Psoas muscle (tissue), 8 donors: ENCODE results near the gene ASB17. TPM values are rescaled to one million over a fixed set of nuclear protein-coding genes. Genes with fewer than 3 reads are reported as not detected.

Experiments used
- ATAC-seq, 4 donors: fragments of 200-7000 bp; cut with Tn5 transposase; one replicate each; pipeline ENCODE4 v1.9.1; 2020; ENCODE audit warnings: moderate library complexity in 3 of 4, mild to moderate bottlenecking in 2 of 4
- DNase-seq, 2 donors: peaks; one replicate each; pipeline ENCODE4 v3.0.0-alpha.2; 2020
- H3K27ac ChIP-seq: fragments of 200-600 bp; one replicate; pipeline ENCODE4 v1.8.0; 2022
- H3K27me3 ChIP-seq, 3 donors: fragments of 200-600 bp in 1 of 3; one replicate each; pipeline versions ENCODE4 v1.6.1 to v1.8.0; 2013 to 2022; ENCODE audit warnings: low read length in 2 of 3, mild to moderate bottlenecking in 2 of 3, moderate library complexity in 1 of 3; ENCODE audit not compliant: insufficient read depth in 3 of 3
- H3K36me3 ChIP-seq, 2 donors: fragments of 200-600 bp in 1 of 2; one replicate each; pipeline versions ENCODE4 v1.6.1 to v1.8.0; 2013 to 2022; ENCODE audit warnings: low read depth in 1 of 2, mild to moderate bottlenecking in 1 of 2, moderate library complexity in 1 of 2; ENCODE audit not compliant: insufficient read depth in 1 of 2
- H3K4me1 ChIP-seq: fragments of 200-600 bp; one replicate; pipeline ENCODE4 v1.8.0; 2022
- H3K4me3 ChIP-seq: fragments of 200-600 bp; one replicate; pipeline ENCODE4 v1.8.0; 2022; ENCODE audit warnings: mild to moderate bottlenecking
- H3K9me3 ChIP-seq: fragments of 200-600 bp; one replicate; pipeline ENCODE4 v1.8.0; 2022
- CTCF ChIP-seq: fragments of 200-600 bp; IDR thresholded peaks from one replicate; pipeline ENCODE4 v1.8.0; 2022; ENCODE audit warnings: antibody characterized with exemption
- WGBS, 3 donors: extraction: QIAGEN DNeasy Blood & Tissue Kit; methylation state at CpG; one replicate each; pipeline versions ENCODE4 v1.1.6 to v1.1.7; 2013; 5-methylcytosine and 5-hydroxymethylcytosine counted together
- intact Hi-C, 2 donors: fragments of 100-400 bp; cut with DNase I; formaldehyde crosslinking; loops; one replicate each; pipeline versions ENCODE4 v1.11.0 to v1.14.2; 2022
- polyA plus RNA-seq, 3 donors: library from polyadenylated mRNA; stranded (reverse); fragments of 200-250 nt; gene quantifications; one replicate each; pipeline ENCODE4 v1.2.3, GENCODE V29; 2013
- total RNA-seq, 4 donors: library from RNA; stranded (reverse); fragmentation: NEBNext Ultra II Directional in 2 of 4; extraction: Animal tissue kit (Norgen Biotek cat#: 25700) in 2 of 4; gene quantifications; one replicate each; pipeline versions ENCODE4 v1.2.1 to v1.2.4, GENCODE V29; 2021 to 2023
- donor health status: healthy with polysubstance abuse.
- donor health status: DM: no; HTN: no; CAD: no; lungs with moderate emphysema.
- donor health status: Bipolar disorder and iron deficiency.
- donor health status: healthy.
- donor health status: DM: yes; HTN: yes; CAD: no.
- donor health status: DM: no; HTN: no; CAD: no.
- donor health status: DM: no; HTN: no; CAD: no.
- donor health status: DM: yes; HTN: yes; CAD: no.

Gene ASB17
- total and polyA plus RNA-seq, 7 donors = not detected

GRCh38 chr1:75916834-75917233, 15.4 kb downstream of the ASB17 start:
- no peak for ATAC-seq
- H3K36me3 ChIP-seq = no peaks in the 10 kb centered on the region
- no peak for DNase-seq
- H3K9me3 ChIP-seq = no peaks in the 10 kb centered on the region
- intact Hi-C loops = no loop called here
- H3K27me3 ChIP-seq = no peaks in the 10 kb centered on the region
- TF ChIP-seq CTCF = no peak
- H3K4me3 ChIP-seq = no peak overlapping the region
- no peaks in the 10 kb centered on the region for H3K4me1 ChIP-seq
- 72 to 85% (median 82%) methylated on average over 2 of the region's 2 CpGs for WGBS, 3 donors
- no peak overlapping the region for H3K27ac ChIP-seq

DNA sequence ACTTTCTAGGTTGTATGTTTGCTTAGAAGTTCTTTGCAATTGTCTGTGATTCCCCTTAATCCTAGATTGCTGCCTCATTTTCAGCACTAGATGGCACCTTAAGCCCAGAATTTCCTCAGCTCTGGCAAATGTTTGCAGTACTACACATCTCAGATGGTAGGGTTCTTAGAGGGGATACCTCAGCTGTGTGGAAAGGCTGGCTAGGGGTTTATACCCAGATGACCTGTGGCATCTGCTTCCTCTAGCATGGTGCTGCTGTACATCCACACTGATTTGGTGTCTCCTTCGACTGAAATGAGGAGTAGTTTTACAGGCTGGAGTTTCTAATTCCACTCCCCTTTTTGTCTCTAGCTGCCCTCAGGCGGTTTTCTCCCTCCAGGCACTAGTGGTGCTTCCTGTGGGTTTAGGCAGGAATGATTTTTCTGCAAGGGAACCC, 23.5 kb downstream of the ASB17 start:
- H3K27ac ChIP-seq = no peak overlapping the region
- H3K9me3 ChIP-seq = peaks cover 7% of the 10 kb centered on the region
- H3K4me3 ChIP-seq = no peak overlapping the region
- intact Hi-C loops = no loop called here
- DNase-seq (no peak), ATAC-seq (no peak)
- no peaks in the 10 kb centered on the region for H3K27me3 ChIP-seq
- no peak for TF ChIP-seq CTCF
- WGBS, 3 donors = 36 to 48% (median 46%) methylated on average over 2 of the region's 2 CpGs
- no peaks in the 10 kb centered on the region for H3K36me3 ChIP-seq
- H3K4me1 ChIP-seq = no peaks in the 10 kb centered on the region

GRCh38 chr1:75901371-75901770, 30.8 kb downstream of the ASB17 start:
- peaks cover 3% of the 10 kb centered on the region for H3K9me3 ChIP-seq
- H3K4me3 ChIP-seq = no peak overlapping the region
- no peaks in the 10 kb centered on the region for H3K4me1 ChIP-seq
- H3K27me3 ChIP-seq = no peaks in the 10 kb centered on the region
- H3K36me3 ChIP-seq = no peaks in the 10 kb centered on the region
- DNase-seq (no peak), ATAC-seq (no peak)
- intact Hi-C loops = no loop called here
- H3K27ac ChIP-seq = no peak overlapping the region
- no peak for TF ChIP-seq CTCF
- 28 to 43% (median 39%) methylated on average over 1 of the region's 1 CpG for WGBS, 3 donors

DNA sequence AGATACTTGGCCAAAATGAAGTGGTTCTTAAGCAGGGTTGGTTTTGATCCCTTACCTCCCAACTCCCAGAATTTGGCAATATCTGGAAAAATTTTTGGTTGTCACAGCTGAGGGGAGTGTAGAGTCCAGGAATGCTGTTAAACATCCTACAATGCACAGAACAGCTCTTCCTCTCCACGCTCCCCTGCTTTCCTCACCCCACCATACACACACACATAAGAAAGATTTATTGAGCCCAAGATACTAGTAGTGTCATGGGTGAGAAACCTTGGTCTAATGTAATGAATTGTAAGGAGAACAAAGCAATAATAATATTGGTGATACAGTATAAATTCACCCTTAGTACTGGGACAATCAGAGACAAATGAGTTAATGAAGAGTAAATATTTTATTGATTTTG, 47.8 kb downstream of the ASB17 start:
- ATAC-seq (peak in 1 of 4 donors; percentile 21), DNase-seq (no peak)
- Histone ChIP-seq H3K4me1 (no peaks in the 10 kb centered on the region), H3K27ac (no peak overlapping the region), H3K36me3 (no peaks in the 10 kb centered on the region), H3K27me3 (no peaks in the 10 kb centered on the region), H3K4me3 (no peak overlapping the region), H3K9me3 (no peaks in the 10 kb centered on the region)
- WGBS, 3 donors = 55 to 68% (median 58%) methylated on average over 1 of the region's 1 CpG
- intact Hi-C loops = no loop called here
- TF ChIP-seq CTCF = no peak

DNA sequence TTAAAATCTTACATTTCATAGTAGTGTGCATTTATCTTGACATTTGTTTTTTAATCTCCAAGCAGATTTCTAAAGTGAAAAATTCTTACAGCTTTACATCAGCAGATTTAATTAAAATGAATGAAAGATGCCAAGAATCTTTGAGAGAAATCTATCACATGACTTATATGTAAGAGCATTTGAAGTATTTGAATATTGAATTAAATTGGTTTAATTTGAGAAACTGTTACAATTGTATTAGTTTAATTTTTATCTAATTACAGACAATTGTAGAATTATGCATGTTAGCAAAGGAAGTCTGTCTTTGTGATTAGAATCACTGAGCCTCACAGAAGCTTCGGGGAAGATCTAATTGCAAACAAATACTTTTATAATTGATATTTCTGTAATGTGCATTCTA, 52.2 kb downstream of the ASB17 start:
- Histone ChIP-seq H3K27ac (no peak overlapping the region), H3K4me1 (no peaks in the 10 kb centered on the region), H3K9me3 (no peaks in the 10 kb centered on the region), H3K27me3 (no peaks in the 10 kb centered on the region), H3K36me3 (no peaks in the 10 kb centered on the region), H3K4me3 (no peak overlapping the region)
- DNase-seq = no peak
- intact Hi-C loops = no loop called here
- WGBS, 3 donors = 75 to 96% (median 86%) methylated on average over 1 of the region's 1 CpG
- TF ChIP-seq CTCF = no peak
- ATAC-seq = no peak
